K562 (cell line): Measurements from ENCODE around the gene CMAS. TPM values are rescaled to one million over a fixed set of nuclear protein-coding genes. Genes with fewer than 3 reads are reported as not detected.

Experiments
- ATF7 ChIP-seq: fragments of 450-650 bp; IDR thresholded peaks from 2 replicates; pipeline ENCODE4 v1.7.1; 2014; ENCODE audit warnings: mild to moderate bottlenecking, moderate library complexity
- CBFA2T2 ChIP-seq: fragments of 450-650 bp; conservative IDR thresholded peaks from 2 replicates; pipeline ENCODE4 v1.6.1; 2017; ENCODE audit warnings: mild to moderate bottlenecking
- E2F1 ChIP-seq: sonication (generic); formaldehyde crosslinking; IDR thresholded peaks from 2 replicates; pipeline ENCODE4 v1.8.1; 2023; ENCODE audit warnings: mild to moderate bottlenecking, missing genetic modification reagents, moderate library complexity
- FOXK1 ChIP-seq: sonication (generic); formaldehyde crosslinking; IDR thresholded peaks from 2 replicates; pipeline ENCODE4 v1.8.0; 2022; ENCODE audit warnings: missing genetic modification reagents, mild to moderate bottlenecking, borderline replicate concordance
- GMEB1 ChIP-seq: fragments of 250-450 bp; sonication (Bioruptor Pico); IDR thresholded peaks from 2 replicates; pipeline ENCODE4 v1.4.0; 2020; ENCODE audit warnings: mild to moderate bottlenecking
- HBP1 ChIP-seq: fragments of 450-650 bp; formaldehyde crosslinking; IDR thresholded peaks from 2 replicates; pipeline ENCODE4 v1.4.0; 2022; ENCODE audit warnings: missing genetic modification characterization
- HMG20B ChIP-seq: fragments of 250-450 bp; sonication (Bioruptor Pico); IDR thresholded peaks from 2 replicates; pipeline ENCODE4 v1.5.0; 2021; ENCODE audit warnings: mild to moderate bottlenecking
- L3MBTL2 ChIP-seq: fragments of 450-650 bp; IDR thresholded peaks from 2 replicates; pipeline ENCODE4 v1.6.1; 2016; ENCODE audit warnings: mild to moderate bottlenecking, moderate library complexity
- MAX ChIP-seq: sonication (generic); formaldehyde crosslinking; IDR thresholded peaks from 2 replicates; pipeline ENCODE4 v1.9.0; 2022; ENCODE audit warnings: mild to moderate bottlenecking, missing genetic modification reagents
- MBD2 ChIP-seq: sonication (generic); IDR thresholded peaks from 2 replicates; pipeline ENCODE4 v1.6.1; 2016; ENCODE audit warnings: low read depth, borderline replicate concordance
- MXD1 ChIP-seq: fragments of 250-450 bp; sonication (Bioruptor Pico); IDR thresholded peaks from 2 replicates; pipeline ENCODE4 v1.8.0; 2021; ENCODE audit warnings: borderline replicate concordance, mild to moderate bottlenecking, moderate library complexity; ENCODE audit not compliant: poor library complexity, severe bottlenecking
- NFATC3 ChIP-seq: fragments of 450-650 bp; IDR thresholded peaks from 2 replicates; pipeline ENCODE4 v1.6.1; 2017; ENCODE audit warnings: mild to moderate bottlenecking
- PBX2 ChIP-seq, 2 experiments: IDR thresholded peaks in 1 of 2; conservative IDR thresholded peaks in 1 of 2; 2 replicates each; pipeline ENCODE4 v1.6.1; 2016; ENCODE audit warnings: low read depth in 2 of 2, mild to moderate bottlenecking in 1 of 2, missing compliant biosample characterization in 1 of 2, missing genetic modification characterization in 1 of 2, moderate library complexity in 1 of 2
- PRMT5 ChIP-seq: sonication (generic); formaldehyde crosslinking; IDR thresholded peaks from 2 replicates; pipeline ENCODE4 v1.5.0; 2020; ENCODE audit warnings: missing genetic modification reagents
- polyA plus RNA-seq, 8 experiments: library from polyadenylated mRNA; depleted of rRNA in 4 of 8; stranded (reverse) in 5 of 8; unstranded in 3 of 8; fragments of >200 nt; fragmentation: Nextera tagmentation in 2 of 8; fragmentation: Illumina TruSeq in 1 of 8; extraction: Ambion mirVana in 2 of 8; extraction: Trizol in 1 of 8; gene quantifications; 2 replicates each; pipeline versions ENCODE4 v1.2.1 to v1.2.3, GENCODE V29; 2011 to 2014; ENCODE audit warnings: inconsistent platforms in 1 of 8, missing spikeins in 1 of 8
- total RNA-seq, 7 experiments: library from RNA; depleted of rRNA in 6 of 7; stranded (reverse); fragments of >200 nt in 6 of 7; fragmentation: Illumina TruSeq in 2 of 7; extraction: Trizol in 2 of 7; gene quantifications; 2 replicates each; pipeline versions ENCODE4 v1.2.1 to v1.2.3, GENCODE V29; 2011 to 2021; ENCODE audit warnings: low replicate concordance in 1 of 7

CMAS gene
- total and polyA plus RNA-seq, 9 of the 15 experiments (the other 6 are each of a cell fraction or from before 2014, with no cell fraction given) = 29.7 to 108 (median 65.3) TPM

- TF ChIP-seq MXD1 (no peak), MBD2 (no peak), E2F1 (CRISPR knock-in tag) (no peak), L3MBTL2 (no peak), PRMT5 (CRISPR knock-in tag) (no peak), NFATC3 (no peak), CBFA2T2 (peak; percentile 91), HMG20B (CRISPR knock-in tag) (no peak), MAX (CRISPR knock-in tag) (0 out of 2 replicates have a peak, but pooled peaks have one; percentile 40), ATF7 (no peak), GMEB1 (CRISPR knock-in tag) (0 out of 2 replicates have a peak, but pooled peaks have one; percentile 13), HBP1 (no peak), FOXK1 (no peak), PBX2 (CRISPR knock-in tag; IDR thresholded peaks at IDR 0.05; ENCODE audit: low read depth) (no peak), PBX2 (tag; conservative IDR thresholded peaks at IDR 0.05; ENCODE audit: low read depth) (no peak)
Observed at GRCh38 chr12:22046090-22046967, at the start of gene CMAS (continued).
